Measurements from ENCODE around the gene CIBAR2. TPM values are rescaled to one million over a fixed set of nuclear protein-coding genes. Genes with fewer than 3 reads are reported as not detected.
"Not testable (repeated sequence)": the region's sequence is repeated elsewhere in the genome, so short reads cannot be mapped to it uniquely, and the experiment has no call there.

Gene CIBAR2
- total RNA-seq, 1 donor from 2014 or later = not detected

- intact Hi-C loops (cut with DNase I) = no loop called here
- ATAC-seq = no peak
- Histone ChIP-seq H3K4me1 (peaks cover 25% of the 10 kb centered on the region), H3K9me3 (no peaks in the 10 kb centered on the region), H3K36me3 (no peaks in the 10 kb centered on the region), H3K4me3 (peak overlapping the region; percentile 25), H3K27ac (peak overlapping the region; percentile 75), H3K27me3 (no peaks in the 10 kb centered on the region)
- no peak for TF ChIP-seq CTCF (IDR thresholded peaks at IDR 0.05)
- DNase-seq = no peak
Observed at GRCh38 chr16:85054948-85055492, 57.3 kb downstream of the CIBAR2 start.

GRCh38 chr16:85054321-85054720 lies 58.0 kb downstream of the CIBAR2 start:
- H3K36me3 ChIP-seq; DNase-seq; H3K4me3 ChIP-seq; intact Hi-C loops (cut with DNase I); H3K9me3 ChIP-seq; H3K27me3 ChIP-seq; ATAC-seq: not testable (repeated sequence)
- Histone ChIP-seq H3K4me1 (peaks cover 25% of the 10 kb centered on the region), H3K27ac (peak overlapping the region; percentile 75)

- no peak for TF ChIP-seq CTCF (IDR thresholded peaks at IDR 0.05)
- H3K4me1 ChIP-seq = peaks cover 37% of the 10 kb centered on the region
- intact Hi-C loops (cut with DNase I) = no loop called here
- no peaks in the 10 kb centered on the region for H3K9me3 ChIP-seq
- H3K4me3 ChIP-seq = no peak overlapping the region
- no peak overlapping the region for H3K27ac ChIP-seq
- ATAC-seq = no peak
- no peaks in the 10 kb centered on the region for H3K36me3 ChIP-seq
- H3K27me3 ChIP-seq = no peaks in the 10 kb centered on the region
- DNase-seq = no peak
Observed at GRCh38 chr16:85052536-85052935, 59.7 kb downstream of the CIBAR2 start.

GRCh38 chr16:85051683-85052082 lies 60.6 kb downstream of the CIBAR2 start:
- ATAC-seq (no peak), DNase-seq (no peak)
- intact Hi-C loops (cut with DNase I) = no loop called here
- H3K4me3 ChIP-seq = no peak overlapping the region
- no peaks in the 10 kb centered on the region for H3K27me3 ChIP-seq
- H3K36me3 ChIP-seq = no peaks in the 10 kb centered on the region
- peaks cover 39% of the 10 kb centered on the region for H3K4me1 ChIP-seq
- H3K27ac ChIP-seq = no peak overlapping the region
- no peaks in the 10 kb centered on the region for H3K9me3 ChIP-seq
- TF ChIP-seq CTCF (IDR thresholded peaks at IDR 0.05) = no peak

- H3K36me3 ChIP-seq = no peaks in the 10 kb centered on the region
- no peaks in the 10 kb centered on the region for H3K9me3 ChIP-seq
- H3K4me1 ChIP-seq = peaks cover 36% of the 10 kb centered on the region
- no peak overlapping the region for H3K4me3 ChIP-seq
- intact Hi-C loops (cut with DNase I) = no loop called here
- no peak for TF ChIP-seq CTCF (IDR thresholded peaks at IDR 0.05)
- ATAC-seq = no peak
- no peak overlapping the region for H3K27ac ChIP-seq
- H3K27me3 ChIP-seq = no peaks in the 10 kb centered on the region
- no peak for DNase-seq
Observed at GRCh38 chr16:85051067-85051581, 61.1 kb downstream of the CIBAR2 start.

GRCh38 chr16:85049706-85050305 lies 62.5 kb downstream of the CIBAR2 start:
- H3K36me3 ChIP-seq = no peaks in the 10 kb centered on the region
- no peak for ATAC-seq
- H3K4me1 ChIP-seq = peaks cover 25% of the 10 kb centered on the region
- TF ChIP-seq CTCF (IDR thresholded peaks at IDR 0.05) = no peak
- no peak for DNase-seq
- H3K27me3 ChIP-seq = no peaks in the 10 kb centered on the region
- no peak overlapping the region for H3K27ac ChIP-seq
- H3K9me3 ChIP-seq = no peaks in the 10 kb centered on the region
- H3K4me3 ChIP-seq = no peak overlapping the region
- intact Hi-C loops (cut with DNase I) = no loop called here
